Thyroid gland (tissue), 4 donors: ENCODE results near the gene PI16. TPM values are rescaled to one million over a fixed set of nuclear protein-coding genes. Genes with fewer than 3 reads are reported as not detected.
A peak's percentile ranks its signal among the peaks of the same experiment; 100 is the strongest.

Experiments
- DNase-seq, 2 donors: peaks; one replicate each; pipeline ENCODE4 v3.0.0-alpha.2; 2019
- H3K27ac ChIP-seq, 3 donors: fragments of 200-600 bp; sonication (generic); 1 replicate in 2 of 3; 2 replicates in 1 of 3; pipeline ENCODE4 v1.5.1; 2016 to 2019; ENCODE audit warnings: mild to moderate bottlenecking in 1 of 3, moderate library complexity in 1 of 3
- H3K27me3 ChIP-seq: fragments of 200-600 bp; sonication (generic); one replicate; pipeline ENCODE4 v1.5.1; 2019
- H3K36me3 ChIP-seq, 2 donors: fragments of 200-600 bp; sonication (generic); one replicate each; pipeline ENCODE4 v1.5.1; 2016 to 2019
- H3K4me1 ChIP-seq, 2 donors: fragments of 200-600 bp; sonication (generic); one replicate each; pipeline ENCODE4 v1.5.1; 2017 to 2019
- H3K4me3 ChIP-seq, 3 donors: fragments of 200-600 bp; sonication (generic); replicated peaks in 1 of 3; 1 replicate in 2 of 3; 2 replicates in 1 of 3; pipeline ENCODE4 v1.5.1; 2016; ENCODE audit warnings: mild to moderate bottlenecking in 1 of 3
- H3K9me3 ChIP-seq: fragments of 200-600 bp; sonication (generic); one replicate; pipeline ENCODE4 v1.5.1; 2017
- CTCF ChIP-seq, 6 experiments: fragments of 200-600 bp in 3 of 6; fragments of 450-650 bp in 3 of 6; sonication (generic) in 3 of 6; IDR thresholded peaks; one replicate each; pipeline ENCODE4 v1.5.1; 2016 to 2019; ENCODE audit warnings: antibody characterized with exemption in 6 of 6, mild to moderate bottlenecking in 2 of 6, inconsistent platforms in 1 of 6, moderate library complexity in 1 of 6
- POLR2A ChIP-seq, 2 donors: fragments of 450-650 bp; IDR thresholded peaks; one replicate each; pipeline ENCODE4 v1.6.1; 2017; ENCODE audit warnings: antibody characterized with exemption in 2 of 2, mild to moderate bottlenecking in 2 of 2, moderate library complexity in 1 of 2
- WGBS, 2 donors: methylation state at CpG; one replicate each; pipeline ENCODE4 v1.1.5; 2017; 5-methylcytosine and 5-hydroxymethylcytosine counted together
- intact Hi-C: fragments of 100-400 bp; cut with DNase I; formaldehyde crosslinking; loops from one replicate; pipeline ENCODE4 v1.15.1; 2023
- total RNA-seq, 4 donors: library from RNA; depleted of rRNA; stranded (reverse); fragments of >200 nt; gene quantifications; one replicate each; pipeline ENCODE4 v1.2.3, GENCODE V29; 2016

Gene PI16
- total RNA-seq, 4 donors from 2014 or later = 5.1 to 22.9 (median 9.1) TPM

DNA sequence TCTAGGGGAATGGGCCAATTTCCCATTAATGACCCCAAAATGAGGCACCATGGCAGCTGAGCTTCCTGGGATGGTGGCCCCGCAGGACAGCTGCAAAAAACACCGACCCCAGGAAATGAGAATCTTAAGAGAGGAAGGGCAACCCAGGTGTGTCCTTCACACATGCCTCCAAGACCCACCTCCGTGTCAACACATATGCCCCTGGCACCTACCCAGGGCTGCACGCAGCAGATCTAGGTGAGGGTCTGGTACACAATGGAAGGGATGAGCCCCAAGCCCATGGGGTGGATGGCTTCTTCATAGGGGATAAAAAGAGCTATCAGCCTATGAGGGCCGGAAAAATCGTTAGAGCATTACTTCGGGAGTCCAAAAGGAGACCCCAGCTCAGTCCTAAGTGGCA is 22.0 kb downstream of the PI16 start:
- H3K27me3 ChIP-seq = no peaks in the 10 kb centered on the region
- DNase-seq = no peak
- no peak overlapping the region for H3K4me3 ChIP-seq
- H3K4me1 ChIP-seq = peaks cover 44 to 64% of the 10 kb centered on the region in 2 donors
- no peaks in the 10 kb centered on the region for H3K9me3 ChIP-seq
- intact Hi-C loops = loop anchor here (5.0 kb wide), 1 partner anchor 36 kb away; no protein-coding TSS in a partner anchor
- TF ChIP-seq CTCF (IDR thresholded peaks at IDR 0.05) (no peak), POLR2A (IDR thresholded peaks at IDR 0.05) (no peak)
- H3K36me3 ChIP-seq = peaks cover 51 to 64% of the 10 kb centered on the region in 2 donors
- H3K27ac ChIP-seq = peak overlapping the region in 2 of 3 donors; percentile 27 to 39
- WGBS, 2 donors = 89 to 96% methylated on average over 7 of the region's 7 CpGs

- 92 to 93% methylated on average over 6 of the region's 6 CpGs for WGBS, 2 donors
- no peak for DNase-seq
- TF ChIP-seq CTCF (IDR thresholded peaks at IDR 0.05) (no peak), POLR2A (IDR thresholded peaks at IDR 0.05) (no peak)
These were observed 22.4 kb downstream of the PI16 start for GRCh38 chr6:36976931-36977330.

DNA sequence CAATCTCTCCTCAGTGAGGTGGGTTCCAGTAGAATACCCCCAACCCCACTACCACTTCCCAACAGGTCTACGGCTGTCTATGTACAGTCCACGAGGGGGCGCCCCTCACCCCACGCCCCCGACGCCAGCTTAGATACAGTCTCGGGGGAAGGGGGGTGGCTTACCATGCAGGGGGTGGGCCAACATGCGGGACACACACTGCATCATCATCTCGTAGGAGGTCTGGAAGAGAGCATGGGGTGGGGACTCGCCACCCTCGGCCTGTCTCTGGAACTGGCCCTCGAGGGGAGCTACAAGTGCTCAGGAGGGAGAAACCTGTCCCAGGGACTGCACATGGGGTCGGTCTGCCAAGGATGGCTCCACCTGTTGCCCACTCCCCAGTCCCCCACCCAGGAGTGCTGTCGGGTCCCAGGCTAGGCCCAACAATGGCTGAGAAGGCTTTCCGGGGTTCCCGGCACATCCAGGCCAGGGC is 23.0 kb downstream of the PI16 start:
- Histone ChIP-seq H3K9me3 (no peaks in the 10 kb centered on the region), H3K4me1 (peaks cover 44 to 64% of the 10 kb centered on the region in 2 donors), H3K27me3 (no peaks in the 10 kb centered on the region), H3K4me3 (no peak overlapping the region), H3K27ac (peak overlapping the region in 2 of 3 donors; percentile 42 to 83), H3K36me3 (peaks cover 50 to 54% of the 10 kb centered on the region in 2 donors)
- intact Hi-C loops = loop anchor here (5.0 kb wide), 1 partner anchor 35 kb away; no protein-coding TSS in a partner anchor
- DNase-seq = no peak
- TF ChIP-seq POLR2A (IDR thresholded peaks at IDR 0.05) (no peak), CTCF (IDR thresholded peaks at IDR 0.05) (peak in 1 of 6 experiments; percentile 22)
- 87 to 93% methylated on average over 6 to 14 of the region's 16 CpGs for WGBS, 2 donors

More at GRCh38 chr6:36976931-36977330, 22.4 kb downstream of the PI16 start:
- intact Hi-C loops = loop anchor here (5.0 kb wide), 1 partner anchor 35 kb away; no protein-coding TSS in a partner anchor
- Histone ChIP-seq H3K9me3 (no peaks in the 10 kb centered on the region), H3K4me3 (no peak overlapping the region), H3K27me3 (no peaks in the 10 kb centered on the region), H3K36me3 (peaks cover 50 to 60% of the 10 kb centered on the region in 2 donors), H3K27ac (peak overlapping the region in 1 of 3 donors; percentile 39), H3K4me1 (peaks cover 44 to 64% of the 10 kb centered on the region in 2 donors)

- H3K36me3 ChIP-seq = peaks cover 45 to 48% of the 10 kb centered on the region in 2 donors
- peaks cover 43 to 64% of the 10 kb centered on the region in 2 donors for H3K4me1 ChIP-seq
- intact Hi-C loops = loop anchor here (5.0 kb wide), 1 partner anchor 34 kb away; no protein-coding TSS in a partner anchor
- DNase-seq = no peak
- no peak overlapping the region for H3K4me3 ChIP-seq
- no peak for TF ChIP-seq CTCF (IDR thresholded peaks at IDR 0.05)
- no peak for TF ChIP-seq POLR2A (IDR thresholded peaks at IDR 0.05)
- H3K27me3 ChIP-seq = no peaks in the 10 kb centered on the region
- WGBS, 2 donors = 86 to 88% methylated on average over 10 to 11 of the region's 11 CpGs
- H3K27ac ChIP-seq = peak overlapping the region in 2 of 3 donors; percentile 67 to 83
- H3K9me3 ChIP-seq = no peaks in the 10 kb centered on the region
These were observed 24.1 kb downstream of the PI16 start for GRCh38 chr6:36978421-36979346.
